ENCODE measurements around the gene NFATC2. TPM values are rescaled to one million over a fixed set of nuclear protein-coding genes. Genes with fewer than 3 reads are reported as not detected.

NFATC2 gene
- total RNA-seq, 2 donors from 2014 or later = 5.8 to 7.3 TPM

GRCh38 chr20:51585148-51585547 is 42.6 kb upstream of the NFATC2 start:
- TF ChIP-seq CTCF (IDR thresholded peaks at IDR 0.05) = no peak
- intact Hi-C loops (cut with DNase I) = no loop called here
- no peak for DNase-seq
- H3K27me3 ChIP-seq = no peaks in the 10 kb centered on the region
- H3K9me3 ChIP-seq = no peaks in the 10 kb centered on the region
- no peak overlapping the region for H3K9ac ChIP-seq (ENCODE audit: low read depth in 2 of 2, low read length in 2 of 2)
- no peak overlapping the region for H3K27ac ChIP-seq
- no peaks in the 10 kb centered on the region for H3K4me1 ChIP-seq
- H3K36me3 ChIP-seq = no peaks in the 10 kb centered on the region
- H3K4me3 ChIP-seq = no peak overlapping the region

GRCh38 chr20:51584737-51585136 is 42.2 kb upstream of the NFATC2 start:
- no peak overlapping the region for H3K4me3 ChIP-seq

GRCh38 chr20:51584116-51584515 is 41.6 kb upstream of the NFATC2 start:
- intact Hi-C loops (cut with DNase I) = no loop called here
- Histone ChIP-seq H3K27me3 (no peaks in the 10 kb centered on the region), H3K36me3 (no peaks in the 10 kb centered on the region), H3K4me3 (no peak overlapping the region), H3K9me3 (no peaks in the 10 kb centered on the region), H3K4me1 (no peaks in the 10 kb centered on the region), H3K27ac (no peak overlapping the region), H3K9ac (ENCODE audit: low read depth in 2 of 2, low read length in 2 of 2) (no peak overlapping the region)
- DNase-seq = no peak
- TF ChIP-seq CTCF (IDR thresholded peaks at IDR 0.05) = no peak

More at GRCh38 chr20:51584737-51585136, 42.2 kb upstream of the NFATC2 start:
- no peaks in the 10 kb centered on the region for H3K4me1 ChIP-seq
- no peak for DNase-seq
- no peaks in the 10 kb centered on the region for H3K27me3 ChIP-seq
- no peaks in the 10 kb centered on the region for H3K9me3 ChIP-seq
- no peak overlapping the region for H3K27ac ChIP-seq
- no peaks in the 10 kb centered on the region for H3K36me3 ChIP-seq
- intact Hi-C loops (cut with DNase I) = no loop called here
- H3K9ac ChIP-seq (ENCODE audit: low read depth in 2 of 2, low read length in 2 of 2) = no peak overlapping the region
- no peak for TF ChIP-seq CTCF (IDR thresholded peaks at IDR 0.05)

- DNase-seq = no peak
- H3K9ac ChIP-seq (ENCODE audit: low read depth in 2 of 2, low read length in 2 of 2) = no peak overlapping the region
- no peaks in the 10 kb centered on the region for H3K9me3 ChIP-seq
- H3K36me3 ChIP-seq = no peaks in the 10 kb centered on the region
- no peak overlapping the region for H3K4me3 ChIP-seq
- H3K4me1 ChIP-seq = no peaks in the 10 kb centered on the region
- no peak overlapping the region for H3K27ac ChIP-seq
- intact Hi-C loops (cut with DNase I) = no loop called here
- no peaks in the 10 kb centered on the region for H3K27me3 ChIP-seq
- TF ChIP-seq CTCF (IDR thresholded peaks at IDR 0.05) = no peak
Observed at GRCh38 chr20:51583499-51583898, 41.0 kb upstream of the NFATC2 start.

- H3K36me3 ChIP-seq = no peaks in the 10 kb centered on the region
- intact Hi-C loops (cut with DNase I) = no loop called here
- DNase-seq = no peak
Observed at GRCh38 chr20:51583073-51583472, 40.6 kb upstream of the NFATC2 start.

More at GRCh38 chr20:51583073-51583472, 40.6 kb upstream of the NFATC2 start:
- TF ChIP-seq CTCF (IDR thresholded peaks at IDR 0.05) = no peak
- no peaks in the 10 kb centered on the region for H3K9me3 ChIP-seq
- no peak overlapping the region for H3K4me3 ChIP-seq
- H3K27me3 ChIP-seq = no peaks in the 10 kb centered on the region
- no peaks in the 10 kb centered on the region for H3K4me1 ChIP-seq
- no peak overlapping the region for H3K27ac ChIP-seq
- H3K9ac ChIP-seq (ENCODE audit: low read depth in 2 of 2, low read length in 2 of 2) = no peak overlapping the region
